Heart left ventricle (tissue), 16 donors: ENCODE measurements around the gene ATP5PD. TPM values are rescaled to one million over a fixed set of nuclear protein-coding genes. Genes with fewer than 3 reads are reported as not detected.

Experiments used
- ATAC-seq, 4 donors: fragments of 200-7000 bp; cut with Tn5 transposase; one replicate each; pipeline ENCODE4 v1.9.1; 2020 to 2022; ENCODE audit warnings: moderate library complexity in 4 of 4, mild to moderate bottlenecking in 3 of 4, moderate number of reproducible peaks in 1 of 4
- DNase-seq, 5 donors: peaks; one replicate each; pipeline ENCODE4 v3.0.0-alpha.2; 2020
- H3K27ac ChIP-seq, 12 donors: fragments of 200-600 bp; sonication (generic) in 4 of 12; one replicate each; pipeline versions ENCODE4 v1.5.0 to v1.8.0; 2016 to 2022; ENCODE audit warnings: mild to moderate bottlenecking in 2 of 12
- H3K27me3 ChIP-seq, 9 donors: fragments of 200-600 bp; sonication (generic) in 2 of 9; one replicate each; pipeline versions ENCODE4 v1.5.1 to v1.8.0; 2016 to 2022; ENCODE audit warnings: mild to moderate bottlenecking in 3 of 9
- H3K36me3 ChIP-seq, 9 donors: fragments of 200-600 bp; sonication (generic) in 2 of 9; one replicate each; pipeline versions ENCODE4 v1.5.0 to v1.8.0; 2018 to 2022; ENCODE audit warnings: mild to moderate bottlenecking in 2 of 9
- H3K4me1 ChIP-seq, 12 donors: fragments of 200-600 bp; sonication (generic) in 4 of 12; one replicate each; pipeline versions ENCODE4 v1.5.0 to v1.8.0; 2016 to 2022; ENCODE audit warnings: mild to moderate bottlenecking in 3 of 12
- H3K4me3 ChIP-seq, 12 donors: fragments of 200-600 bp; sonication (generic) in 4 of 12; one replicate each; pipeline versions ENCODE4 v1.5.0 to v1.8.0; 2017 to 2022; ENCODE audit warnings: mild to moderate bottlenecking in 9 of 12, moderate library complexity in 4 of 12
- H3K9me3 ChIP-seq, 12 donors: fragments of 200-600 bp; sonication (generic) in 4 of 12; one replicate each; pipeline versions ENCODE4 v1.5.0 to v1.8.0; 2016 to 2022; ENCODE audit warnings: mild to moderate bottlenecking in 1 of 12
- POLR2A ChIP-seq, 2 donors: fragments of 450-650 bp; IDR thresholded peaks; one replicate each; pipeline ENCODE4 v1.6.1; 2017; ENCODE audit warnings: antibody characterized with exemption in 2 of 2, mild to moderate bottlenecking in 2 of 2, moderate library complexity in 2 of 2
- WGBS, 4 donors: extraction: QIAGEN DNeasy Blood & Tissue Kit in 2 of 4; methylation state at CpG; one replicate each; pipeline versions ENCODE4 v1.1.5 to v1.1.7; 2013 to 2018; 5-methylcytosine and 5-hydroxymethylcytosine counted together
- intact Hi-C, 10 donors: fragments of 100-400 bp; cut with DNase I; formaldehyde crosslinking; loops; one replicate each; pipeline versions ENCODE4 v1.11.1 to v1.14.2; 2022
- polyA plus RNA-seq, 2 donors: library from polyadenylated mRNA; stranded (reverse); fragments of 200-250 nt; gene quantifications; one replicate each; pipeline ENCODE4 v1.2.3, GENCODE V29; 2013
- total RNA-seq, 9 donors: library from RNA; depleted of rRNA in 2 of 9; stranded (reverse); fragments of >200 nt in 2 of 9; fragmentation: NEBNext Ultra II Directional in 3 of 9; extraction: Animal tissue kit (Norgen Biotek cat#: 25700) in 3 of 9; gene quantifications; one replicate each; pipeline versions ENCODE4 v1.1.0 to v1.2.4, GENCODE V29; 2016 to 2023
- TF ChIP-seq, protein P1 (sequence below), 12 donors: fragments of 200-600 bp; sonication (generic) in 4 of 12; IDR thresholded peaks; one replicate each; pipeline versions ENCODE4 v1.5.0 to v1.8.0; 2018 to 2022; ENCODE audit warnings: antibody characterized with exemption in 12 of 12, mild to moderate bottlenecking in 5 of 12
- donor health status: ischemic (EF 13 %, LVEDD 7.1; RV severe dilation, severe dysfunction).
- donor health status: healthy with polysubstance abuse.
- donor health status: DM: no; HTN: yes; CAD: no.
- donor health status: DM: no; HTN: no; CAD: no.
- donor health status: ischemic (EF 25% LVEDD 6.9; RV normal size, moderate dysfunction).
- donor health status: ischemic (EF 25% LVEDD 5.7; RV mildly dilated, moderate dysfunction).
- donor health status: healthy.
- donor health status: DM: yes; HTN: yes; CAD: no.
- donor health status: ischemic (EF 35%, LVEDD 5.7; RV mildly dilated, moderate dysfunction).
- donor health status: nonischemic (EF 11% LVEDD 7.7; RV severe dilation, severe dysfunction).
- donor health status: DM: yes; HTN: yes; CAD: no.
- donor health status: PGD.
- donor health status: ischemic (EF 29% LVEDD 5.4; RV normal size, mild dysfunction).
- donor health status: nonischemic (EF 23%, LVEDD 6.1; RV moderate dilation, normal function).

Gene ATP5PD
- total and polyA plus RNA-seq, 11 donors, result 597 to 2,623 (median 875) TPM

DNA sequence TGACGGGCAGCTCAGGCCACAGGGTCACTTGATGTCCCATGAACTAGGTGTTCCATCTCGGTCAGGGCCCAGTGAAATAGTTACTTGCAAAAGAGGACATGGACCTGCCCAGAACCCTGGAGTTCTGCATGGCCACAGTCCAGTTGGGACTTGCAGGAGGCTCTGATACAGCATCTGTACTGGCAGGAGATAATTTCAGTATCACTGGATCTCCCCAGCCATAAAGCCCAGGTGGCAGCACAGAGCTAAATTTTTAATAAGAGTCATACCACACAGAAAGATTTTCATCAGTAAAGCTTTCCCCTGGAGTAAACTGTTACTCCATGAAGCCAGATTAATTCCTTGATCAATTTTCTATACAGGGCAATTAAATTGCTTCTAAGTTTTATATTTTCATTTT lies 23.0 kb upstream of the ATP5PD start:
- Histone ChIP-seq H3K27ac (no peak overlapping the region), H3K27me3 (no peaks in the 10 kb centered on the region), H3K4me3 (no peak overlapping the region), H3K36me3 (peaks cover 0 to 8% (median 5%) of the 10 kb centered on the region in 9 donors), H3K9me3 (no peaks in the 10 kb centered on the region), H3K4me1 (peaks cover 0 to 17% (median 6%) of the 10 kb centered on the region in 12 donors)
- no peak for DNase-seq
- intact Hi-C loops, result loop anchor here in 5 of 10 donors (5.0 to 10.0 kb wide), 2 partner anchors 38 to 135 kb away; partner anchors contain the start of genes NUP85 (in 3 of the 5) and ARMC7 (in 2 of the 5)
- TF ChIP-seq POLR2A (IDR thresholded peaks at IDR 0.05), result no peak
- TF ChIP-seq, protein P1, sequence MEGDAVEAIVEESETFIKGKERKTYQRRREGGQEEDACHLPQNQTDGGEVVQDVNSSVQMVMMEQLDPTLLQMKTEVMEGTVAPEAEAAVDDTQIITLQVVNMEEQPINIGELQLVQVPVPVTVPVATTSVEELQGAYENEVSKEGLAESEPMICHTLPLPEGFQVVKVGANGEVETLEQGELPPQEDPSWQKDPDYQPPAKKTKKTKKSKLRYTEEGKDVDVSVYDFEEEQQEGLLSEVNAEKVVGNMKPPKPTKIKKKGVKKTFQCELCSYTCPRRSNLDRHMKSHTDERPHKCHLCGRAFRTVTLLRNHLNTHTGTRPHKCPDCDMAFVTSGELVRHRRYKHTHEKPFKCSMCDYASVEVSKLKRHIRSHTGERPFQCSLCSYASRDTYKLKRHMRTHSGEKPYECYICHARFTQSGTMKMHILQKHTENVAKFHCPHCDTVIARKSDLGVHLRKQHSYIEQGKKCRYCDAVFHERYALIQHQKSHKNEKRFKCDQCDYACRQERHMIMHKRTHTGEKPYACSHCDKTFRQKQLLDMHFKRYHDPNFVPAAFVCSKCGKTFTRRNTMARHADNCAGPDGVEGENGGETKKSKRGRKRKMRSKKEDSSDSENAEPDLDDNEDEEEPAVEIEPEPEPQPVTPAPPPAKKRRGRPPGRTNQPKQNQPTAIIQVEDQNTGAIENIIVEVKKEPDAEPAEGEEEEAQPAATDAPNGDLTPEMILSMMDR (IDR thresholded peaks at IDR 0.05), result peak in 5 of 12 donors; percentile 23 to 37 (median 27)
- no peak for ATAC-seq
- 93 to 98% (median 97%) methylated on average over 2 of the region's 2 CpGs for WGBS, 4 donors

DNA sequence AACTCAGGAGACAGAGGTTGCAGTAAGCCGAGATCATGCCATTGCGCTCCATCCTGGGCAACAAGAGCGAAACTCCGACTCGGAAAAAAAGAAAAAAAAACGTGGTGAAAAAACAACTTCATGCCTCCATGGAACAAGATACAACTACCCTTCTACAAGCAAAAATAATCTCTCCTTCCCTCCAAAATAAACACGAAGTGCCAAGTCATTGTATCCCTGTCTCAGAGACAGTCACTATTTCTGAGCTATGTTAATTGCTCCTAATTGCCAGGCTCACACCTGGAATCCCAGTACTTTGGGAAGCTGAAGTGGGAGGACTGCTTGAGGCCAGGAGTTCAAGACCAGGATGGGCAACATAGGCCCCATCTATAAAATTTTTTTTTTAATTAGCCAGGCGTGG lies 22.0 kb upstream of the ATP5PD start:
- TF ChIP-seq, protein P1 (IDR thresholded peaks at IDR 0.05), result no peak
- no peak for TF ChIP-seq POLR2A (IDR thresholded peaks at IDR 0.05)
- Histone ChIP-seq H3K9me3 (no peaks in the 10 kb centered on the region), H3K27me3 (no peaks in the 10 kb centered on the region), H3K4me1 (peaks cover 0 to 17% (median 6%) of the 10 kb centered on the region in 12 donors), H3K36me3 (peaks cover 0 to 18% (median 16%) of the 10 kb centered on the region in 9 donors), H3K27ac (no peak overlapping the region), H3K4me3 (no peak overlapping the region)
- intact Hi-C loops, result loop anchor here in 3 of 10 donors (10.0 kb wide), 1 partner anchor 136 kb away; the partner anchor contains the start of gene NUP85 (in 3 of the 3)
- no peak for DNase-seq
- no peak for ATAC-seq
- 80 to 90% (median 86%) methylated on average over 8 of the region's 8 CpGs for WGBS, 4 donors

DNA sequence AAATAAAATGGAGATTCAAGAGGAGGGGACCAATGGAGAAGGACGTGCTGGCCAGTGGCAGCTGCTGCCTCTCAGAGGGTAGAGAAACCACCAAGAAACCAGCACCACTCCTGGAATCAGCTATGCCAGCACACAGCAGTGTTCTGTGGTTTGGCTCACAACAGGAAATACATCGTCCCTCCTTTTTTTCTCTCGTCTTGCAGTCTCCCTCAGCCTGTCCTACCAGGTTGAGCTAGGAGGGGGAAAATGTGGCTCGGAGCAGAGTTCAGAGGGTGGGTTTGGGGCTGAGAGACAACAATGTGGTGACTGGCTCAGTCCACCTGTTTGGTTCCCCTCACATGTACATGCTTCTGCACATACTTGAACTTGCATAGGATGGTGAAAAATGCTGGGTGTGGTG lies 21.1 kb upstream of the ATP5PD start:
- Histone ChIP-seq H3K4me3 (no peak overlapping the region), H3K36me3 (peaks cover 0 to 27% (median 25%) of the 10 kb centered on the region in 9 donors), H3K9me3 (no peaks in the 10 kb centered on the region), H3K4me1 (peaks cover 0 to 17% (median 6%) of the 10 kb centered on the region in 12 donors), H3K27me3 (no peaks in the 10 kb centered on the region), H3K27ac (no peak overlapping the region)
- DNase-seq (no peak), ATAC-seq (no peak)
- intact Hi-C loops, result loop anchor here in 3 of 10 donors (10.0 kb wide), 1 partner anchor 137 kb away; the partner anchor contains the start of gene NUP85 (in 3 of the 3)
- WGBS, 4 donors, result 74 to 85% (median 83%) methylated on average over 4 of the region's 4 CpGs
- no peak for TF ChIP-seq POLR2A (IDR thresholded peaks at IDR 0.05)
- TF ChIP-seq, protein P1 (IDR thresholded peaks at IDR 0.05), result no peak

DNA sequence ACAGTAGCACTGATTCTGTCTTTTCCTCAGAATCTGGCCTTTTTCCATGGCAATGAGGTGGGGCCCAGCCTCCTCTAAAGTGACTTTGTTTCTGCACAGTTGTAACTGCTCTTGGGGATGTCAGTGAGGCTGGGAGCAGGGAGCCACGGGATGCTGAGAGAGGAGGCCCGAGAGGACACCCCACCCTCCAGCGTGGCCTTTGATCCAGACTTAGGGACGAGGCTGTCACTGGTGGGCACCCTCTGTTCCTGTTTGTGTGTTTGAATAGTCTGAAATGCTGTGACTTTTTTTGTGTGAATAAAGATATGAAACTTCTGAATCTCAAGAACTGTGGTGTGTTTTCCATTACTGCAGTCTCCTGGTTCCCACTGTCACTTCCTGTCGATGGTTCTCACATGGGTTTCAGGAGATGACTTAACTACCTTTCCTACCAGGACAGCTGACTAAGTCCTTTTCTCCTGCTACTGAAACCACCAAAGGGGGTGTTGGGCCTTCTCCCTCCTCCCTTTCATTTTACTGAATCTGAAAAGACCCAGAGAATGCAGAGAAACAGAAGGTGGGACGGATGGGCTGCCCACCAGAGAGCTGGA lies 18.9 kb upstream of the ATP5PD start:
- 76 to 80% (median 78%) methylated on average over 6 of the region's 6 CpGs for WGBS, 4 donors
- ATAC-seq, result peak in 1 of 4 donors; percentile 25

More for the DNA sequence above, 18.9 kb upstream of the ATP5PD start:
- H3K4me1 ChIP-seq, result peaks cover 0 to 6% (median 0%) of the 10 kb centered on the region in 12 donors
- TF ChIP-seq, protein P1 (IDR thresholded peaks at IDR 0.05), result no peak
- TF ChIP-seq POLR2A (IDR thresholded peaks at IDR 0.05), result no peak
- H3K4me3 ChIP-seq, result no peak overlapping the region
- DNase-seq, result no peak
- no peaks in the 10 kb centered on the region for H3K9me3 ChIP-seq
- H3K27me3 ChIP-seq, result no peaks in the 10 kb centered on the region
- no peak overlapping the region for H3K27ac ChIP-seq
- peaks cover 0 to 47% (median 46%) of the 10 kb centered on the region in 9 donors for H3K36me3 ChIP-seq
- intact Hi-C loops, result loop anchor here in 3 of 10 donors (10.0 kb wide), 1 partner anchor 139 kb away; the partner anchor contains the start of gene NUP85 (in 3 of the 3)
